GM18867 (cell line): ENCODE data around the gene CCNY.
A peak's percentile ranks its signal among the peaks of the same experiment; 100 is the strongest.

Experiments used
- ATAC-seq: cut with Tn5 transposase; IDR thresholded peaks from one replicate; pipeline ENCODE4 v1.9.1; 2021; ENCODE audit warnings: mild to moderate bottlenecking, moderate library complexity; ENCODE audit not compliant: unreplicated experiment

The CCNY gene

GRCh38 chr10:35448687-35449662 is 112.7 kb downstream of the CCNY start:
- ATAC-seq = no peak

- no peak for ATAC-seq
These were observed 113.6 kb downstream of the CCNY start for GRCh38 chr10:35449944-35450343.

GRCh38 chr10:35451151-35452016 is 115.1 kb downstream of the CCNY start:
- ATAC-seq = peak; percentile 98

- ATAC-seq = peak; percentile 33
These were observed 115.9 kb downstream of the CCNY start for GRCh38 chr10:35452171-35452570.

GRCh38 chr10:35452847-35453246 is 116.5 kb downstream of the CCNY start:
- ATAC-seq = no peak

- no peak for ATAC-seq
These were observed 117.7 kb downstream of the CCNY start for GRCh38 chr10:35453855-35454532.

- no peak for ATAC-seq
These were observed 119.9 kb downstream of the CCNY start for GRCh38 chr10:35456153-35456720.

- ATAC-seq = no peak
These were observed 120.5 kb downstream of the CCNY start for GRCh38 chr10:35456784-35457183.

GRCh38 chr10:35458500-35459448 is 122.5 kb downstream of the CCNY start:
- no peak for ATAC-seq

- no peak for ATAC-seq
These were observed 123.1 kb downstream of the CCNY start for GRCh38 chr10:35459449-35459847.

- ATAC-seq = no peak
These were observed 124.6 kb downstream of the CCNY start for GRCh38 chr10:35460852-35461460.

- peak; percentile 93 for ATAC-seq
These were observed 126.2 kb downstream of the CCNY start for GRCh38 chr10:35462491-35462934.

GRCh38 chr10:35463105-35463867 is 127.0 kb downstream of the CCNY start:
- ATAC-seq = no peak

- no peak for ATAC-seq
These were observed 127.6 kb downstream of the CCNY start for GRCh38 chr10:35463878-35464277.

GRCh38 chr10:35464825-35465456 is 128.6 kb downstream of the CCNY start:
- ATAC-seq = no peak

GRCh38 chr10:35465673-35466072 is 129.4 kb downstream of the CCNY start:
- ATAC-seq = no peak

- ATAC-seq = no peak
These were observed 129.9 kb downstream of the CCNY start for GRCh38 chr10:35466170-35466569.

- ATAC-seq = no peak
These were observed 130.4 kb downstream of the CCNY start for GRCh38 chr10:35466661-35467060.
